AG10803 (cell line): ENCODE results near the gene AVPR2.

ENCODE experiments used
- DNase-seq: peaks from one replicate; pipeline ENCODE4 v3.0.0; 2010; ENCODE audit warnings: low read depth
- H3K4me3 ChIP-seq: 2 replicates; pipeline ENCODE4 v1.5.1; 2011; ENCODE audit warnings: mild to moderate bottlenecking, low read length, control low read depth
- CTCF ChIP-seq: conservative IDR thresholded peaks from 2 replicates; pipeline ENCODE4 v1.5.1; 2011; ENCODE audit warnings: mild to moderate bottlenecking, low read length, control low read depth, inconsistent platforms

AVPR2 gene

GRCh38 chrX:153952373-153953026 lies 48.0 kb downstream of the AVPR2 start:
- no peak for DNase-seq
- no peak overlapping the region for H3K4me3 ChIP-seq
- TF ChIP-seq CTCF: no peak

GRCh38 chrX:153953342-153953830 lies 48.9 kb downstream of the AVPR2 start:
- peak; percentile 74 for TF ChIP-seq CTCF
- no peak overlapping the region for H3K4me3 ChIP-seq
- peak; percentile 46 for DNase-seq

DNA sequence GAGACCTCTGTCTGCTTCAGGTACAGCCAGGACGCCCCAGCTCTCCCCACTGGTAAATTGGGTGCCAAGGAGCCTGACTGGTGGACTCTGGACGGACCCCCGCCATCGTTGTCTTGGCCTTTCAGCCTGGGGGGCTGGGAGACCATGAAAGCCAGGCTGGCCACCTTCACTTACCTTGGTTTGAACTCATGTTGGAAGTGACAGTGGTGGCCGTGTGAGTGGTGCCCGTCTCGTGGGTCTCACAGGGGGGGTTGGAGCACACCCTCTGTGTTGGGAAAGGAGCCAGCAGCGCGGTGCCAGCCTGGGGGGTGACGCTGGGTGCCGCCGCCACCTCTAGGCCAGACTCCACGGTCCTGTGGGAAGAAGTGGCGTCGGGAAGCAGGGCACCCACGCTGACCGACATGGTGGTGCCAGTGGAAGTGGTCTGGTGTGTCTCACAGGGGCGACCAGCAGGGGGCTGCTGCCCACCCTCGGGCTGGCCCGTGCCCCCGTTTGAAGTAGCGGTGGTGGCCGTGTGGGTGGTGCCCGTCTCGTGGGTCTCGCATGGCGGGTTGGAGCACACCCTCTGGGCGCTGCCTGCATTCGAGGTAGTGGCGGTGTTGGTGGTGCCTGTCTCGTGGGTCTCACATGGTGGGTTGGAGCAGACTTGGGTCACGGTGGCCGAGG lies 49.6 kb downstream of the AVPR2 start:
- TF ChIP-seq CTCF: no peak
- DNase-seq: no peak
- H3K4me3 ChIP-seq: no peak overlapping the region

GRCh38 chrX:153954558-153955227 lies 50.2 kb downstream of the AVPR2 start:
- no peak overlapping the region for H3K4me3 ChIP-seq
- TF ChIP-seq CTCF: no peak
- DNase-seq: no peak

GRCh38 chrX:153955228-153955732 lies 50.8 kb downstream of the AVPR2 start:
- TF ChIP-seq CTCF: no peak
- no peak for DNase-seq

DNA sequence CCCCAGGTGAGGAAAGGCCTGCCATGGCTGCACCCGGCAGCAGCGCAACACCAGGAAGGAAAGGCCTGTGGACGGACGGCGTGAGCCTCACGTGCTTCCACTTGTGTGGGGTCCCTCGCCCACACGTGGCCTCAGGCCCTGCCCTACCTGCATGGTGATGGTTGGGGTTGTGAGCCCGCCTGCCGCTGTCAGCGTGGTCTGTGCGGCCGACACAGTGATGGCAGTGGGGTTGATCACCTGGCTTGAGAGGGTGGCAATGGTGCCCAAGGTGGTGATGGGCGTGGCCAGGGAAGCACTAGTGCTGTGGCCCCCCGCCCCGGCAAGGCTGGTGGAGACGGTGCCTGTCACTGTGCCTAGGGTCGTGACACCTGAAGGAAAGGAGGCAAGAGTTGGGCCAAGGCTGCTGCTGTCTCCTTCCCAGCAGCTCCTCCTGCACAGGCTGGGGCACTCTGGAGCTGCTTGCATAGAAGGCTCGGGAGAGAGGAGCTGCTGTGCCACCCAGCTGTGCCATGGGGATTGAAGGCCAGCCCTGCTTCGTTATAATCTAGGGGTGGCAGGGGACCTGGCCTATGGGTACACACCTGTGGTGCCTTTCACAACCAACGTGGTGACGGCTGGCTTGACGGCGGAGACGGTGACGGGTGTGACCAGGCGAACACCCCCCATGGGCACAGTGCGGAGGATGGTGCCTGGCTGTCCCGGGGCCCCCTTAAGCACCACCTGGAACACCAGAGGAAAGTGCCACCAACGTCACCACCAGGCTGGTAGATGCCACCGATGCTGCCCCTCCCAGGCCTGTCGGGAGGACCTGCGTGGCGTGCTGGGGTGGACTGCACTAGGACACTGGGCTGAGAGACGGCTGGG lies 51.8 kb downstream of the AVPR2 start:
- no peak overlapping the region for H3K4me3 ChIP-seq
- DNase-seq: no peak
- no peak for TF ChIP-seq CTCF

More at GRCh38 chrX:153955228-153955732, 50.8 kb downstream of the AVPR2 start:
- H3K4me3 ChIP-seq: no peak overlapping the region
